ENCODE data around the gene GDF10.

GRCh38 chr10:47299611-47300428, at the start of gene GDF10:
- TF ChIP-seq CTCF (IDR thresholded peaks at IDR 0.05) = no peak
- TF ChIP-seq EZH2 (IDR thresholded peaks at IDR 0.05; ENCODE audit: borderline replicate concordance, insufficient read depth, low read depth, low read length, poor library complexity, severe bottlenecking) = no peak
